SU-DHL-6 (cell line): Measurements from ENCODE around the gene UBE3B.

Experiments
- H2AFZ ChIP-seq: fragments of 200-600 bp; sonication (generic); 2 replicates; pipeline ENCODE4 v1.6.1; 2014; ENCODE audit warnings: low read depth, mild to moderate bottlenecking, moderate library complexity, mixed read lengths, antibody characterized with exemption, low read length; ENCODE audit not compliant: severe bottlenecking
- H3F3A ChIP-seq: fragments of 200-600 bp; shearing (Covaris generic); 2 replicates; pipeline ENCODE4 v1.6.0; 2016; ENCODE audit warnings: antibody characterized with exemption, mild to moderate bottlenecking; ENCODE audit not compliant: insufficient read depth
- H3K27ac ChIP-seq: fragments of 200-600 bp; sonication (generic); 2 replicates; pipeline ENCODE4 v1.5.1; 2016; ENCODE audit warnings: low read depth, mild to moderate bottlenecking, low read length, moderate library complexity, mixed read lengths
- H3K27me3 ChIP-seq: fragments of 200-600 bp; sonication (generic), shearing (Covaris generic); 2 replicates; pipeline ENCODE4 v1.6.0; 2014; ENCODE audit warnings: mild to moderate bottlenecking, low read length
- H3K36me3 ChIP-seq: fragments of 200-600 bp; sonication (generic); 2 replicates; pipeline ENCODE4 v1.6.1; 2014; ENCODE audit warnings: mild to moderate bottlenecking, low read length, mixed read lengths
- H3K4me2 ChIP-seq: fragments of 300-600, 200-600 bp; shearing (Covaris generic), sonication (generic); 2 replicates; pipeline ENCODE4 v1.6.0; 2014; ENCODE audit warnings: low read length, low read depth, mild to moderate bottlenecking; ENCODE audit not compliant: poor library complexity, severe bottlenecking
- H3K4me3 ChIP-seq: fragments of 200-600 bp; sonication (generic); 2 replicates; pipeline ENCODE4 v1.5.1; 2014; ENCODE audit warnings: antibody characterized with exemption, low read length, mild to moderate bottlenecking, mixed read lengths; ENCODE audit not compliant: insufficient read depth, poor library complexity, severe bottlenecking
- H3K79me2 ChIP-seq: fragments of 200-600 bp; sonication (generic); 2 replicates; pipeline ENCODE4 v1.6.1; 2014; ENCODE audit warnings: mild to moderate bottlenecking, low read length, moderate library complexity; ENCODE audit not compliant: insufficient read depth
- H3K9ac ChIP-seq: fragments of 200-600 bp; sonication (generic); 2 replicates; pipeline ENCODE4 v1.7.0; 2014; ENCODE audit warnings: mild to moderate bottlenecking, low read length
- H3K9me2 ChIP-seq: fragments of 200-600 bp; sonication (generic); replicated peaks from 2 replicates; pipeline ENCODE4 v1.6.1; 2014; ENCODE audit warnings: low read length; ENCODE audit not compliant: insufficient read depth
- H3K9me3 ChIP-seq: fragments of 200-600 bp; sonication (generic); 2 replicates; pipeline ENCODE4 v1.6.1; 2014; ENCODE audit warnings: low read length, mixed read lengths; ENCODE audit not compliant: insufficient read depth
- H4K20me1 ChIP-seq: fragments of 200-600 bp; sonication (generic); 2 replicates; pipeline ENCODE4 v1.6.1; 2014; ENCODE audit warnings: low read depth, mild to moderate bottlenecking, antibody characterized with exemption, low read length, moderate library complexity, mixed read lengths
- CTCF ChIP-seq: fragments of 200-600 bp; sonication (generic); IDR thresholded peaks from one replicate; pipeline ENCODE4 v1.5.1; 2017; ENCODE audit warnings: antibody characterized with exemption, mild to moderate bottlenecking, low read length, moderate library complexity; ENCODE audit not compliant: insufficient read depth, poor library complexity, severe bottlenecking
- EZH2phosphoT487 ChIP-seq: fragments of 200-600 bp; sonication (generic), shearing (Covaris generic); conservative IDR thresholded peaks from 2 replicates; pipeline ENCODE4 v1.6.1; 2018; ENCODE audit warnings: mild to moderate bottlenecking, antibody characterized with exemption, low read length, moderate library complexity, mixed read lengths

UBE3B gene

GRCh38 chr12:109534456-109534855 is 57.0 kb downstream of the UBE3B start:
- TF ChIP-seq EZH2phosphoT487 (no peak), CTCF (no peak)

DNA sequence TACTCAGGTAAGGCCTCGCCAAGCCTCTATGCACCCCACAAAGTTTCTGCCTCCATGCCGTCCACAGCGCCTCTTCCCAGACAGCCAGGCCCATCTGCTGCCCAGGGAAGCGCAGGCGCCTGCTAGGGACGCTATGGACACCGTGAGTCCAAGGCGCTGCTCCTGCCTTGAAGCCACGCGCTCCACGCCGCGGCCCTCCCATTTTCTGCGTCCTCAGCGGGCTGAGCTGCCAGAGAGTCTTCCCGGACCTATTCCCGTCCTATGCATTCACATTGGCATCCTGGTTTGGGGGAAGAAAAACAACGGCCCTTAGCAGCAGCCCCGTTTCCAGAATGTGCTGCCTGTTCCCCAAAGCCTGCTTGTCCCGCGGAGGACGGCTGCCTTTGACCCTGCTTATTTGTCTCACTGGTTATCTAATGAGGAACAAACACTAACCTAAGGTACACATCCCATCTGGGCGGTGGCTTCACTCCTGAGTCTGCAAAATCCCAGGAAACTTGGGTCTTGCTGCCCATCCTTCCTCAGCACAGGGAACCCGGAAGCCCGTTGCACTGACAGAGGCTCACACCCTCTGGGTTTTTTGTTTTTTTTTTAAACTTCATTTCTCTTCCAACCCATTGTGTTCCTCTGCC is 57.9 kb downstream of the UBE3B start:
- no peaks in the 10 kb centered on the region for H3K36me3 ChIP-seq
- TF ChIP-seq CTCF, result no peak
- no peak for TF ChIP-seq EZH2phosphoT487
- H3K9me2 ChIP-seq, result no peaks in the 10 kb centered on the region
- H3K4me2 ChIP-seq, result no peak overlapping the region
- no peaks in the 10 kb centered on the region for H3K79me2 ChIP-seq
- no peaks in the 10 kb centered on the region for H4K20me1 ChIP-seq
- H3K9me3 ChIP-seq, result no peaks in the 10 kb centered on the region
- no peaks in the 10 kb centered on the region for H3K27me3 ChIP-seq
- H2AFZ ChIP-seq, result no peak overlapping the region
- H3F3A ChIP-seq, result no peaks in the 10 kb centered on the region
- no peak overlapping the region for H3K27ac ChIP-seq
- H3K9ac ChIP-seq, result no peak overlapping the region
- no peak overlapping the region for H3K4me3 ChIP-seq

More at GRCh38 chr12:109534456-109534855, 57.0 kb downstream of the UBE3B start:
- H3K9me2 ChIP-seq, result no peaks in the 10 kb centered on the region
- H3K27ac ChIP-seq, result no peak overlapping the region
- H3K4me2 ChIP-seq, result no peak overlapping the region
- H3K4me3 ChIP-seq, result no peak overlapping the region
- no peaks in the 10 kb centered on the region for H3K9me3 ChIP-seq
- H3K79me2 ChIP-seq, result no peaks in the 10 kb centered on the region
- no peak overlapping the region for H3K9ac ChIP-seq
- H3K36me3 ChIP-seq, result no peaks in the 10 kb centered on the region
- H3K27me3 ChIP-seq, result no peaks in the 10 kb centered on the region
- no peaks in the 10 kb centered on the region for H3F3A ChIP-seq
- no peak overlapping the region for H2AFZ ChIP-seq
- H4K20me1 ChIP-seq, result no peaks in the 10 kb centered on the region

DNA sequence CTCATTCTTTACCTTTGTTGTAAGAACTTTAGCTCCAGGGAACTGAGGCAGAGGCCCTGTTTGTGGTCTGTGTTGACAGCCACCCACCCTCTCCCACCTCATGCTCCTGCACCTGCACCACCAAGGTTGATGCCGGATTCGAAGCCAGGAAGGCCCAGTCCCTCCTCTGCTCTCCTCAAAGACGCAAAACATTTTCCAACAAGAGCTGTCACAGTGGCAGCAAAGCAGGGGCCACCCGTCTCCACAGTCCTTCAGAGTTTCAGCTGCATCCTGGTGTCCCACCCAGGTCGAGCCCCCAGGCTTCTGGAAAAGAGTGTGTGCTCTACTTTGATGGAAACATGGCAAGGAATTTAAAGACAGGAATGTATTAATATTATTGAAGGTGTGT is 58.4 kb downstream of the UBE3B start:
- H3K36me3 ChIP-seq, result no peaks in the 10 kb centered on the region
- H4K20me1 ChIP-seq, result no peaks in the 10 kb centered on the region
- H3K4me3 ChIP-seq, result no peak overlapping the region
- no peaks in the 10 kb centered on the region for H3F3A ChIP-seq
- H3K79me2 ChIP-seq, result no peaks in the 10 kb centered on the region
- H3K27ac ChIP-seq, result no peak overlapping the region
- H3K4me2 ChIP-seq, result no peak overlapping the region
- no peak for TF ChIP-seq CTCF
- no peak for TF ChIP-seq EZH2phosphoT487
- no peak overlapping the region for H2AFZ ChIP-seq
- H3K9me3 ChIP-seq, result no peaks in the 10 kb centered on the region
- H3K27me3 ChIP-seq, result no peaks in the 10 kb centered on the region
- no peak overlapping the region for H3K9ac ChIP-seq
- H3K9me2 ChIP-seq, result no peaks in the 10 kb centered on the region
